IPS-20b (cell line): ENCODE results near the gene ARMC7.

Experiments
- H3K27ac ChIP-seq: one replicate; pipeline ENCODE4 v1.5.1; 2013; ENCODE audit warnings: low read length
- H3K27me3 ChIP-seq: 2 replicates; pipeline ENCODE4 v1.6.1; 2013; ENCODE audit warnings: mild to moderate bottlenecking, low read length, inconsistent platforms; ENCODE audit not compliant: insufficient read depth
- H3K36me3 ChIP-seq: 2 replicates; pipeline ENCODE4 v1.6.1; 2013; ENCODE audit warnings: low read depth, mild to moderate bottlenecking, inconsistent platforms, low read length, moderate library complexity; ENCODE audit not compliant: insufficient read depth
- H3K4me1 ChIP-seq: 2 replicates; pipeline ENCODE4 v1.6.1; 2013; ENCODE audit warnings: mild to moderate bottlenecking, control low read depth, inconsistent platforms, low read length, moderate library complexity; ENCODE audit not compliant: insufficient read depth
- H3K4me3 ChIP-seq: 2 replicates; pipeline ENCODE4 v1.5.1; 2013; ENCODE audit warnings: mild to moderate bottlenecking, low read length, inconsistent platforms
- H3K9ac ChIP-seq: 2 replicates; pipeline ENCODE4 v1.6.1; 2013; ENCODE audit warnings: low read depth, mild to moderate bottlenecking, inconsistent platforms, low read length, moderate library complexity
- H3K9me3 ChIP-seq: 2 replicates; pipeline ENCODE4 v1.6.1; 2013; ENCODE audit warnings: mild to moderate bottlenecking, low read depth, low read length, inconsistent platforms; ENCODE audit not compliant: insufficient read depth

ARMC7 gene

GRCh38 chr17:75093548-75094158 lies 16.1 kb upstream of the ARMC7 start:
- Histone ChIP-seq H3K36me3 (no peaks in the 10 kb centered on the region), H3K27me3 (no peaks in the 10 kb centered on the region), H3K9ac (no peak overlapping the region), H3K4me1 (peaks cover 19% of the 10 kb centered on the region), H3K27ac (no peak overlapping the region), H3K4me3 (no peak overlapping the region), H3K9me3 (no peaks in the 10 kb centered on the region)

DNA sequence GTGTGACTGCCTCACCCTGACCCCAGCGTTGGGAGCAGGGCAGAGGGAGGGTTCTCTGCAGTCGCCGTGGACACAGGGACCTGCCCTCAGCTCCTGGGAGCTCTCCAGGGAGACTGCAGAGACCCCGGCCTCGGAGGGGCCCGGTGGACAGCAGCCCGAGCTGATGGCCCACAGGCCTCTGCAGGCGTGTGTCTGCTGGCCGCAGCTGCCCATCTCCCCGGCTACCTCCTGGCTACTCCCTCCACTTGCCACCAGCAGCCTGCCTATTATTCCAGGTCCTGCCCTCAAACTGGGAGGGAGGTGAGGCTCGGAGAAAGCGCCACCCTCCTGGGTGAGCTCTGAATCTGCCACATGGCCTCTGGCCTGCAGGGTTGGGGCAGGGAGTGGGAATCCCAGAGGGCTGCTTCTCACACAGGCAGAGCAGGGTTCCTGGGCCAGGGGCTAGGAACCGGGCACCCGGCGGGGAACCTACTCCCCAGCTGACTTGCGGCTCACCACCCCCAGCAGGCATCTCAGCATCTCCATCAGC lies 14.8 kb upstream of the ARMC7 start:
- no peak overlapping the region for H3K27ac ChIP-seq
- peaks cover 13% of the 10 kb centered on the region for H3K4me1 ChIP-seq
- H3K4me3 ChIP-seq = no peak overlapping the region
- H3K9me3 ChIP-seq = no peaks in the 10 kb centered on the region
- no peaks in the 10 kb centered on the region for H3K36me3 ChIP-seq
- no peak overlapping the region for H3K9ac ChIP-seq
- no peaks in the 10 kb centered on the region for H3K27me3 ChIP-seq

DNA sequence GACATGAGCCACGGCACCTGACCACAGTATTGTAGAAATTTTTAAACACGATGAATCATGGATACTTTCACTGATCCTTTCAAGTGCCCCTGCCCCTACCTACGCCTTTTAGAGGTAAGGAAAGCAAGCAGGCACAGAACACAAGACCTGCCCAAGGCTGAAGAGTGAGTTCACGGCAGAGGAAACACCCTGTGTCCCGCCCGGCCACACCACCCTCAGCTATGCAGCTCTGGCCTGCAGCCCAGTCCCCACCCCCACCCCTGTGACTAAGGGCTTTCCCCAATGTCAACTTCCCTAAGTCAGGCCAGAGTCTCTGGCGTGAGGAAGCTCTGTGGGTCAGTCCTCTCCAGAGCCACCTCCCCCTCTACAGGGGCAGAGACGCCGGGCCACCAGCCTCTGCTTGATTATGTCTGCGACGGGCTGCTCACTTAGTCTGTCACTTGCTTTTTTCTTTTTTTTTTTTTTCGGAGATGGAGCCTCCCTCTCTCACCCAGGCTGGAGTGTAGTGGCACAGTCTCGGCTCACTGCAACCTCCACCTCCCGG lies 13.6 kb upstream of the ARMC7 start:
- no peak overlapping the region for H3K9ac ChIP-seq

DNA sequence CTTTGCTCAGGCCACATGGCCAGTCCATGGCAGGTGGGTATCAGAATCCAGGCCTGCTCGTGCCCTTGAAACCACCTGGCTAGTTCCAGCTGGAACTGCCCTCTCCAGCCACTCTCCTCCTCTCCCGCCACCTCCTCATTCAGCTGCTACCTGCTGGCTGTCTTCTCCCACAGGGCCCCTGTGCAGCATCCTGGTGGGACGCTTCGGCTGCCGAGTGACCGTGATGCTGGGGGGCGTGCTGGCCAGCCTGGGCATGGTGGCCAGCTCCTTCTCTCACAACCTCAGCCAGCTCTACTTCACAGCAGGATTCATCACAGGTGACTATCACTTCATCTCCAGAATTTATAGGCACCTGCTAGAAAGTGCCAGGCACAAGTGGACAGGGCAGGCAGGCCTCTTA lies 11.9 kb upstream of the ARMC7 start:
- Histone ChIP-seq H3K36me3 (peaks cover 6% of the 10 kb centered on the region; the same call in 1 of the 2 replicates), H3K9ac (no peak overlapping the region), H3K4me3 (no peak overlapping the region), H3K9me3 (no peaks in the 10 kb centered on the region), H3K4me1 (no peaks in the 10 kb centered on the region; the same call in 1 of the 2 replicates), H3K27me3 (no peaks in the 10 kb centered on the region), H3K27ac (no peak overlapping the region)

More for the DNA sequence above, 13.6 kb upstream of the ARMC7 start:
- no peaks in the 10 kb centered on the region for H3K27me3 ChIP-seq
- H3K36me3 ChIP-seq = peaks cover 6% of the 10 kb centered on the region; the same call in 1 of the 2 replicates
- H3K9me3 ChIP-seq = no peaks in the 10 kb centered on the region
- no peak overlapping the region for H3K27ac ChIP-seq
- H3K4me3 ChIP-seq = no peak overlapping the region
- peaks cover 8% of the 10 kb centered on the region for H3K4me1 ChIP-seq

DNA sequence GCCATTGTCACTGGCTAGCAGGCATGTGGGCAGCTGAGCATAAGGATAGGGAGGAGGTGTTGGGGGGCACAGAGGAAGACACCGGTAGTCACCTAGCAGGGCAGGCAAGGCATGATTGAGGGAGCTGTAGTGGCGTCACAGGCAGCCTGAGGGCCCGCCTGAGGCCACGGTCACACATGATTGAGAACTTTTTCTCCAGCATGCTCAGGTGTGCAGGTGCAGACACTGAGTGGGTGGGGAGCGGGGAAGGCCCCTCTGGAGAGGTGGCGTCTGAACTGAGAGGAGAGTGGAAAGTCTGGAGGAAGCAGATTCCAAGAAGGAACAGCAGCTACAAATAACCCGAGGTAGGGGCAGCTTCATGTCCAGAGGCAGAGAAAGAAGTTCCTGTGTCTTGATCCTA lies 10.9 kb upstream of the ARMC7 start:
- Histone ChIP-seq H3K9me3 (no peaks in the 10 kb centered on the region), H3K4me3 (no peak overlapping the region), H3K4me1 (no peaks in the 10 kb centered on the region; the same call in 1 of the 2 replicates), H3K36me3 (peaks cover 6% of the 10 kb centered on the region; the same call in 1 of the 2 replicates), H3K27me3 (no peaks in the 10 kb centered on the region), H3K27ac (no peak overlapping the region), H3K9ac (no peak overlapping the region)

- H3K36me3 ChIP-seq = peaks cover 6% of the 10 kb centered on the region; the same call in 1 of the 2 replicates
- H3K27ac ChIP-seq = no peak overlapping the region
- H3K4me3 ChIP-seq = no peak overlapping the region
- no peaks in the 10 kb centered on the region for H3K27me3 ChIP-seq
- no peaks in the 10 kb centered on the region; the same call in 1 of the 2 replicates for H3K4me1 ChIP-seq
- no peaks in the 10 kb centered on the region for H3K9me3 ChIP-seq
- no peak overlapping the region for H3K9ac ChIP-seq
Observed at GRCh38 chr17:75099881-75100595, 9.7 kb upstream of the ARMC7 start.

GRCh38 chr17:75102385-75102821 lies 7.4 kb upstream of the ARMC7 start:
- Histone ChIP-seq H3K4me3 (no peak overlapping the region), H3K4me1 (no peaks in the 10 kb centered on the region; the same call in 1 of the 2 replicates), H3K9me3 (no peaks in the 10 kb centered on the region), H3K27ac (no peak overlapping the region), H3K27me3 (no peaks in the 10 kb centered on the region), H3K36me3 (peaks cover 6% of the 10 kb centered on the region; the same call in 1 of the 2 replicates), H3K9ac (no peak overlapping the region)

DNA sequence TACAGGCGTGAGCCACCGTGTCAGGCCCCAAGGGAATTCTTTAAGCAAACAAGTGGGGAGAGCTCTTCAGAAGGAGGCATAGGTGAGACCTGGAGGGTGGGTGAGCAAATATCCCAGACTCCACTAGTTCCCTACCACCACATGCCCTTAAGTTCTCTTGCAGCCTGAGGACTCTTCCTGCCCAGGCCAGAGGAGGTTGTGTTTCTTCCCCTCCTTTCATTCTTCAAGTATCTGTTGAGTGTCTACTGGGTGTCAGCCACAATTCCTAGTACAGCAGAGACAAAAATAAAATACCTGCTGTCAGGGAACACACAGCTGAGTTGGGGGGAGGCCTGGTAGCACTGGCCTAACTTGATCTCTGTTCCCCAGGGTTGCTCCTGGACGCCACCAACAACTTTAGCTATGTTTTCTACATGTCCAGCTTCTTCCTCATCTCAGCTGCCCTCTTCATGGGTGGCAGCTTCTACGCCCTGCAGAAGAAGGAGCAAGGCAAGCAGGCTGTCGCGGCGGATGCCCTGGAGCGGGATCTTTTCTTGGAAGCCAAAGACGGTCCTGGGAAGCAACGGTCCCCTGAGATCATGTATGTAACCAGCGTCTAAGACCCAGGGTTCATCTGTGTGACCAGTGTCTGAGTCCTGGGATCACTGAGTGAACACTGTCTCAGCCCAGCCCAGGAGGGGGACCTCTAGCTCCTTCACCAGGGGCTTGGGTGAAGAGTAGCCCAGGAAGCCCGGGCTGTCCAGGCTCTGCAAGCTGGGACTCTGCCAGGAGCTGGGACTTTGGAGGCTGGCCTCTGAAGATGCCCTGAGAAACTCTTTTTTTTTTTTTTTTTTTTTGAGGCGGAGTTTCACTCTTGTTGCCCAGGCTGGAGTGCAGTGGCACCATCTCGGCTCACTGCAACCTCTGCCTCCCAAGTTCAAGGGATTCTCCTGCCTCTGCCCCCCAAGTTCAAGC lies 5.9 kb upstream of the ARMC7 start:
- no peak overlapping the region for H3K27ac ChIP-seq
- peaks cover 6% of the 10 kb centered on the region; the same call in 1 of the 2 replicates for H3K36me3 ChIP-seq

GRCh38 chr17:75105126-75106080 lies 4.4 kb upstream of the ARMC7 start:
- Histone ChIP-seq H3K27ac (no peak overlapping the region), H3K9me3 (no peaks in the 10 kb centered on the region), H3K27me3 (peaks cover 10% of the 10 kb centered on the region; the same call in 1 of the 2 replicates), H3K36me3 (peaks cover 3% of the 10 kb centered on the region; the same call in 1 of the 2 replicates), H3K4me1 (peaks cover 5% of the 10 kb centered on the region; the same call in 1 of the 2 replicates), H3K9ac (no peak overlapping the region), H3K4me3 (no peak overlapping the region)

More for the DNA sequence above, 5.9 kb upstream of the ARMC7 start:
- no peaks in the 10 kb centered on the region for H3K9me3 ChIP-seq
- H3K4me1 ChIP-seq = peaks cover 3% of the 10 kb centered on the region; the same call in 1 of the 2 replicates
- no peak overlapping the region for H3K9ac ChIP-seq
- H3K27me3 ChIP-seq = peaks cover 7% of the 10 kb centered on the region; the same call in 1 of the 2 replicates
- H3K4me3 ChIP-seq = no peak overlapping the region

- Histone ChIP-seq H3K9ac (no peak overlapping the region), H3K9me3 (no peaks in the 10 kb centered on the region), H3K27ac (no peak overlapping the region), H3K27me3 (peaks cover 10% of the 10 kb centered on the region; the same call in 1 of the 2 replicates), H3K4me1 (peaks cover 5% of the 10 kb centered on the region; the same call in 1 of the 2 replicates), H3K4me3 (no peak overlapping the region), H3K36me3 (no peaks in the 10 kb centered on the region)
Observed at GRCh38 chr17:75108193-75108592, 1.6 kb upstream of the ARMC7 start.
